OCI-LY7 (cell line): Measurements from ENCODE around the gene TBCB. TPM values are rescaled to one million over a fixed set of nuclear protein-coding genes. Genes with fewer than 3 reads are reported as not detected.
A peak's percentile ranks its signal among the peaks of the same experiment; 100 is the strongest.

ENCODE experiments used
- BruUV-seq: library from RNA; stranded (reverse); fragments of 400-500 nt; replicated peaks from 2 replicates; lab custom pipeline; 2021; lab: Mats Ljungman, UMichigan
- CTCF ChIA-PET: fragments of 300-600 bp; sonication (Branson Sonifier 250); formaldehyde crosslinking; loops from one replicate; lab custom pipeline; 2022; ENCODE audit warnings: antibody characterized with exemption; ENCODE audit not compliant: unreplicated experiment; lab: Charles Lee
- POLR2A ChIA-PET: fragments of 300-600 bp; sonication (Branson Sonifier 250); formaldehyde crosslinking; loops from one replicate; lab custom pipeline; 2022; ENCODE audit warnings: antibody characterized with exemption; lab: Charles Lee
- DNase-seq: peaks from one replicate; pipeline ENCODE4 v3.0.0-alpha.2; 2015; ENCODE audit warnings: low spot score
- H2AFZ ChIP-seq: fragments of 200-600 bp; sonication (generic), shearing (Covaris generic); 2 replicates; pipeline ENCODE4 v1.6.1; 2014; ENCODE audit warnings: mild to moderate bottlenecking, antibody characterized with exemption, low read length, moderate library complexity
- H3K27ac ChIP-seq: fragments of 200-600 bp; sonication (generic); 2 replicates; pipeline ENCODE4 v1.5.1; 2014; ENCODE audit warnings: mixed run types, low read depth, mild to moderate bottlenecking, moderate library complexity, low read length, inconsistent platforms; ENCODE audit not compliant: poor library complexity, severe bottlenecking
- H3K36me3 ChIP-seq: fragments of 200-600 bp; sonication (generic); 2 replicates; pipeline ENCODE4 v1.6.1; 2014; ENCODE audit warnings: mild to moderate bottlenecking, antibody characterized with exemption, low read length, moderate library complexity, mixed read lengths; ENCODE audit not compliant: insufficient read depth
- H3K4me1 ChIP-seq: fragments of 200-600 bp; sonication (generic); 2 replicates; pipeline ENCODE4 v1.5.1; 2014; ENCODE audit warnings: mild to moderate bottlenecking, low read length; ENCODE audit not compliant: insufficient read depth, poor library complexity, severe bottlenecking
- H3K4me2 ChIP-seq: fragments of 200-600 bp; sonication (generic); 2 replicates; pipeline ENCODE4 v1.6.1; 2014; ENCODE audit warnings: mild to moderate bottlenecking, low read length
- H3K4me3 ChIP-seq: fragments of 200-600 bp; sonication (generic); 2 replicates; pipeline ENCODE4 v1.5.1; 2014; ENCODE audit warnings: mild to moderate bottlenecking, low read depth, low read length; ENCODE audit not compliant: poor library complexity, severe bottlenecking
- H3K79me2 ChIP-seq: fragments of 200-600 bp; sonication (generic); 2 replicates; pipeline ENCODE4 v1.6.1; 2016; ENCODE audit warnings: low read depth, mild to moderate bottlenecking, low read length, moderate library complexity, mixed read lengths; ENCODE audit not compliant: insufficient read depth
- H3K9me2 ChIP-seq: fragments of 200-600 bp; sonication (generic); 2 replicates; pipeline ENCODE4 v1.6.1; 2016; ENCODE audit warnings: mild to moderate bottlenecking, low read length, mixed read lengths; ENCODE audit not compliant: insufficient read depth
- H3K9me3 ChIP-seq: fragments of 200-600 bp; sonication (generic); 2 replicates; pipeline ENCODE4 v1.6.1; 2014; ENCODE audit warnings: mild to moderate bottlenecking, mixed run types, low read length, mixed read lengths
- H4K20me1 ChIP-seq: fragments of 200-600 bp; sonication (generic); 2 replicates; pipeline ENCODE4 v1.6.1; 2014; ENCODE audit warnings: mild to moderate bottlenecking, antibody characterized with exemption, low read length, moderate library complexity, mixed read lengths; ENCODE audit not compliant: insufficient read depth
- CTCF ChIP-seq: fragments of 200-600 bp; sonication (generic); conservative IDR thresholded peaks from 2 replicates; pipeline ENCODE4 v1.5.1; 2014; ENCODE audit warnings: mild to moderate bottlenecking, antibody characterized with exemption, low read length, moderate library complexity, mixed read lengths
- EZH2phosphoT487 ChIP-seq: fragments of 200-600 bp; sonication (generic); IDR thresholded peaks from 2 replicates; pipeline ENCODE4 v1.6.1; 2018; ENCODE audit warnings: low read depth, borderline replicate concordance, mild to moderate bottlenecking, mixed run types, antibody characterized with exemption, low read length, moderate library complexity, mixed read lengths
- intact Hi-C: fragments of 100-400 bp; cut with micrococcal nuclease; formaldehyde crosslinking; loops from one replicate; pipeline ENCODE4 v1.10.0; 2022; ENCODE audit not compliant: unreplicated experiment
- total RNA-seq, 2 experiments: library from RNA; depleted of rRNA in 1 of 2; stranded (reverse); fragments of >200 nt in 1 of 2; shearing (Covaris generic) in 1 of 2; gene quantifications; 2 replicates each; pipeline ENCODE4 v1.2.3, GENCODE V29; 2014 to 2022

The TBCB gene
- total RNA-seq, 2 experiments from 2014 or later, result 136 to 200 TPM

DNA sequence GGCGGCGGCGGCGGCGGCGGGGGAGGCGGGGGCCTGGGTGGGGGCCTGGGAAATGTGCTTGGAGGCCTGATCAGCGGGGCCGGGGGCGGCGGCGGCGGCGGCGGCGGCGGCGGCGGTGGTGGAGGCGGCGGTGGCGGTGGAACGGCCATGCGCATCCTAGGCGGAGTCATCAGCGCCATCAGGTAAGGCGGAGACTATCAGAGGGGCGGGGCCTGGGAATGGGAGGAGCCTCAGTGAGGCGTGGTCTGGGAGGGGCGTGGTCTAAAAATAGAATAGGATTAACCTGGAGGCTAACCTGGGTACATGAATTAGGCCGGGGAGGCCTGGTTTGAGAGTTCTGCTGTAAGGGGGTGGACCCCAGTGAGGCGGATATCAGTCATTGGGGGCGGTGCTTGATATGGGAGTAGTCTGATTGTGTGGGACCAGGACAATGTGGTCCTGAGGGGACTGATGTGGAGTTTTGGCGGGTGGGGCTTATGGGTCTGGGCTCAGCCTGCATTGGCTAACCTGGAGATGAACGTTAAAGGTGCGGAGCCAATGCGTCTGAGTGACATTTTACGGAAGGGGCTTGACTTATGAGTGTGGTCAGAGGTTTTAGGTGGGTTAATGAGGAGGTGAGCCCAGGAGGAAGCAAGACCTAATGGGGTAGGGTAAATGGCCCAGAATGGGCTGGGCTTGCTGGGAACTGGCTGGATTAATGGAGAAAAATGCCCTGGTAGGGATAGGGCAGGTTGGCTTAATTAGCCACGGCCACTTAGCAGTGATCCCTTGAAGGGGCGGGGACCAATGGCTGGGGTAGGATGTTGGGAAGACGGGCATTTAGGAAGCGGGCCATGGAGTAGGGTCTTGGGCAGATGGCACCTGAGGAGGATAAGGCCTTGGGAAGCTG is 26.0 kb downstream of the TBCB start:
- CTCF ChIA-PET, result no interaction called here
- peak overlapping the region; percentile 81 for H3K27ac ChIP-seq
- H4K20me1 ChIP-seq, result no peaks in the 10 kb centered on the region
- intact Hi-C loops, result loop anchor here (2.0 kb wide), 1 partner anchor 74 kb away; the partner anchor contains the start of genes ZNF146 and ZNF565
- H3K79me2 ChIP-seq, result peaks cover 18% of the 10 kb centered on the region; the same call in 1 of the 2 replicates
- H3K9me3 ChIP-seq, result no peaks in the 10 kb centered on the region
- no peak overlapping the region for H2AFZ ChIP-seq
- BruUV-seq, result no TSS peak
- peaks cover 9% of the 10 kb centered on the region for H3K4me1 ChIP-seq
- no peaks in the 10 kb centered on the region for H3K9me2 ChIP-seq
- peak; percentile 89 for DNase-seq
- peak overlapping the region; percentile 73 for H3K4me2 ChIP-seq
- peak overlapping the region; percentile 89 for H3K4me3 ChIP-seq
- peaks cover 38% of the 10 kb centered on the region for H3K36me3 ChIP-seq
- POLR2A ChIA-PET, result no interaction called here
- TF ChIP-seq EZH2phosphoT487, result no peak
- no peak for TF ChIP-seq CTCF

DNA sequence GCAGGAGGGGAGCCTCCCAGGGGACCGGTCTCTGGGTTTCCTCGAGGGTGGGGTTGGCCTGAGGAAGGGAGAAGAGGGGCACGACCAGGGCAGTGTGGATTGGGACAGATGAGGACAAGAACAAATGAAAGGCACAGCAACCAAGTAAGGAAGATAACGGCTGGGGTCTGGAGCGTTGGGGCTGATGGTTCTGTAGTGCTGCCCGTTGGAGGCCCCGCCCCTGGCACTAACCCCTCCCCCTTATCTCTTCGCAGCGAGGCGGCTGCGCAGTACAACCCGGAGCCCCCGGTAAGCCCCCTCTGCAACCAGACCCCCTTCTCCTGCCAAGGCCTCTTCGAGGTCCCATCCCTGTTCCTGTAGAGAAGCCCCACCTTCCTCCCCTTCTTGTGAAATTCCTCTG is 26.8 kb downstream of the TBCB start:
- Histone ChIP-seq H3K79me2 (peaks cover 18% of the 10 kb centered on the region; the same call in 1 of the 2 replicates), H3K4me1 (peaks cover 9% of the 10 kb centered on the region), H3K4me3 (peak overlapping the region; percentile 89), H3K27ac (no peak overlapping the region), H3K9me2 (no peaks in the 10 kb centered on the region), H3K36me3 (peaks cover 46% of the 10 kb centered on the region), H3K9me3 (no peaks in the 10 kb centered on the region), H3K4me2 (peak overlapping the region; percentile 73), H2AFZ (no peak overlapping the region), H4K20me1 (no peaks in the 10 kb centered on the region)
- DNase-seq, result no peak
- intact Hi-C loops, result no loop called here
- ChIA-PET CTCF (no interaction called here), POLR2A (no interaction called here)
- TF ChIP-seq EZH2phosphoT487 (no peak), CTCF (no peak)
- BruUV-seq, result no TSS peak

DNA sequence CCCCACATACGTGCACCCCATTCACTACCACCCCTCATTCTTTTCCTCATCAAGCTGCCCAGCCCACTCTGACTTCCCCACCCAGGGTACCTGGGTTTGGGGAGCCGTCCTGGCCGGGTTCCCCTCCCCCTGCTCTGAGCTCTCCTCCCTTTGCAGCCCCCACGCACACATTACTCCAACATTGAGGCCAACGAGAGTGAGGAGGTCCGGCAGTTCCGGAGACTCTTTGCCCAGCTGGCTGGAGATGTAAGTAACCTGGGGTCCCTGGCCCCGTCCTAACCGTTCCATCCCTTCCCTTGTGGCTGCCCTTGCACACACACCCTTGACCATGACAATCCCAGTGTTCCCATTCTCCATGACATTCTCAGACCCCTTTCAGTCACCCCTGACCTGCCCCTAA is 27.2 kb downstream of the TBCB start:
- intact Hi-C loops, result no loop called here
- ChIA-PET CTCF (no interaction called here), POLR2A (no interaction called here)
- BruUV-seq, result no TSS peak
- H2AFZ ChIP-seq, result no peak overlapping the region
- H3K79me2 ChIP-seq, result peaks cover 18% of the 10 kb centered on the region; the same call in 1 of the 2 replicates
- H3K4me3 ChIP-seq, result no peak overlapping the region
- no peaks in the 10 kb centered on the region for H3K9me3 ChIP-seq
- H4K20me1 ChIP-seq, result no peaks in the 10 kb centered on the region
- no peak overlapping the region for H3K27ac ChIP-seq
- H3K9me2 ChIP-seq, result no peaks in the 10 kb centered on the region
- H3K36me3 ChIP-seq, result peaks cover 48% of the 10 kb centered on the region
- no peak for DNase-seq
- no peak overlapping the region for H3K4me2 ChIP-seq
- no peak for TF ChIP-seq CTCF
- no peak for TF ChIP-seq EZH2phosphoT487
- peaks cover 9% of the 10 kb centered on the region for H3K4me1 ChIP-seq
